Activated naive CD4-positive, alpha-beta T cell treated with anti-CD3 and anti-CD28 coated beads, Interleukin-2, amount 50 U/mL, for 24 hours (primary cell): Measurements from ENCODE around the gene CCDC187.

Experiments
- H3K27ac Mint-ChIP-seq: one replicate; pipeline ENCODE4 v1.8.0; 2021; ENCODE audit warnings: mild to moderate bottlenecking, mixed read lengths
- H3K27me3 Mint-ChIP-seq: one replicate; pipeline ENCODE4 v1.8.0; 2021; ENCODE audit warnings: mixed read lengths
- H3K36me3 Mint-ChIP-seq: one replicate; pipeline ENCODE4 v1.8.0; 2021; ENCODE audit warnings: mixed read lengths
- H3K4me1 Mint-ChIP-seq: one replicate; pipeline ENCODE4 v1.8.0; 2021; ENCODE audit warnings: mixed read lengths
- H3K4me3 Mint-ChIP-seq: one replicate; pipeline ENCODE4 v1.8.0; 2021; ENCODE audit warnings: mild to moderate bottlenecking, mixed read lengths
- H3K9me3 Mint-ChIP-seq: one replicate; pipeline ENCODE4 v1.8.0; 2021; ENCODE audit warnings: mixed read lengths

Gene CCDC187

DNA sequence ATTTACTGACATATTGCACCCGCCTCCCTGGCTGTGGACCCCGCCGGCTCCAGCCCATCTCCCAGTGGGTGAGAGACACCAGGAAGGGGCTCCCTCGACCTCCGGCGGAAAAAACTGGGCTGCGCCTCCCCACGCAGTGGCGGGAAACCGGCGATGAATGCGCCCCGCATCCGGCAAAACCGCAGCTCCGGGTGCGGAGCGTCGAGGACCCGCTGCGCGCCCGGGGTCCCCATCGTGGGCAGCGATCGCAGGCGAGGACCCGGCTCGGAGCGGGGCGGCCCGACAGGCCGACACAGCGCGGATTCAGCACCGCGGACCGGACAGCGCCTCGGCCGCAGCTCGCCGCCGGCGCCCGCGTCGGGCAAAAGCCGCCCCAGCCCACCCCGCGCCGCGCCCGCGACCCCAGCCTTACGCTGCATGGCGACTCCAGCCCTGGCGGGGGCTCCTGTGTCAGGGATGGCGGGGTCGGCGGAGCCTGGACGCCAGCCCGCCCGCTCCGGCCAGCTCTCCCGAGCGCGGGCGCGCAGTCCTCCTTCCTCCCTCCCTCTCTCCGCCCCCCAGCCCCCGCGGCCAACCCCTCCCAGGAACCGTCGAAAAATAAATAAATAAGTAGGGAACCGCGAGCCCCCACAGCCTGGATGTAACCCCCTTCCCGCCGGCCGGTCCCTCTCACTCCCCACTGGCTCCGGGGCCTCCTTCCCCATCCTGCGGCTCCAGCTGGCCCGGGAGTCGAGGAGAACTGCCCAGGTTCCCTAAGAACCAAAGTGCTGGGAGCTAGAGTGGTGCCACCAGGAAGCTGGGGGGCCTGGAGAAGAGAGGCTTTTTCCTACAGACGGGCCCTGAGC, 102.1 kb downstream of the CCDC187 start:
- Mint-ChIP-seq H3K27me3 (peaks cover 22% of the 10 kb centered on the region), H3K27ac (no peak overlapping the region), H3K9me3 (no peaks in the 10 kb centered on the region), H3K4me1 (peaks cover 1% of the 10 kb centered on the region), H3K36me3 (peaks cover 5% of the 10 kb centered on the region), H3K4me3 (no peak overlapping the region)

DNA sequence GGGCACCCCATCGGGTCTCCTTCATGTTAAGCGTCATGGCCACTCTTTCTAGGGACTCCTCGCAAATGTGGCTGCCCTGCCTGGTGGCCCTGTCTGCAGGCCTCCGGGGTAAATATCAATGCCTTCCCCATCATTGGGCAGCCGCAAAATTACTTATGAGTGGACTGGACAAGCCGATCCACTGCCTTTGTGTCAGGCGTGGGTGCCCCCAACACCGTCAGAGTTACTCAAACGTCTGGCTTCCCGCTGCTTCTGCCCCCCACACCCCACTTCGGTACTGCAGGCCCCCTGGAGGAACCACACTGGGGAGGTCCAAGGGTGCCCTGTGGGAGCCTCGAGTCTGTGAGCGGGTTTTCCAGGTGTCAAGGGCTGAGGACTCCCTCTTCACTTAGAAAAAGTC, 102.7 kb downstream of the CCDC187 start:
- no peak overlapping the region for H3K4me3 Mint-ChIP-seq
- H3K36me3 Mint-ChIP-seq: peaks cover 2% of the 10 kb centered on the region
- H3K4me1 Mint-ChIP-seq: peaks cover 4% of the 10 kb centered on the region
- H3K27ac Mint-ChIP-seq: no peak overlapping the region
- peaks cover 28% of the 10 kb centered on the region for H3K27me3 Mint-ChIP-seq
- no peaks in the 10 kb centered on the region for H3K9me3 Mint-ChIP-seq

DNA sequence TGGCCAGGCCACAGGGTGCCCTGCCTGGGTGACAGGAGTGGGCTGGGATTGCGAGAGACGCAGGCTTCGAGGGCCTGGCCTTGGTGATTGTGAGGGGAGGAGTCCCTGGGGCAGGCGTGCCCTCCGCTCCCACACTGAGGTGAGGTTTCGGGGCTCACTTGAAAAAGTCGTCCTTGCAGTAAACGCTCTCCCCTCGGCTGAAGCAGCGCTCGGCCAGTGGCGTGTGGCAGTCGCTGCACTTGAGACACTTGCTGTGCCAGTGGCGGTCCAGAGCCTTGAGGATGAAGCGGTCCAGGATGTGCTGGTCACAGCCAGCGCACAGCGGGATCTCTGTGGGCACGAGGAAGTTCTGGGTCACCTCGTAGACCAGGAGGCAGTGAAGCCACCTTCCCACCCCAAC, 103.5 kb downstream of the CCDC187 start:
- peaks cover 4% of the 10 kb centered on the region for H3K4me1 Mint-ChIP-seq
- H3K9me3 Mint-ChIP-seq: no peaks in the 10 kb centered on the region
- H3K27me3 Mint-ChIP-seq: peaks cover 29% of the 10 kb centered on the region
- H3K4me3 Mint-ChIP-seq: no peak overlapping the region
- H3K27ac Mint-ChIP-seq: no peak overlapping the region
- H3K36me3 Mint-ChIP-seq: no peaks in the 10 kb centered on the region
